ENCODE results near the gene ZMIZ1.

The ZMIZ1 gene

GRCh38 chr10:79067241-79068202 is 1.2 kb upstream of the ZMIZ1 start:
- peak; percentile 31 for DNase-seq

- DNase-seq = no peak
Observed at GRCh38 chr10:79068203-79068561, 584 bp upstream of the ZMIZ1 start.

GRCh38 chr10:79069325-79070080 is 737 bp downstream of the ZMIZ1 start:
- DNase-seq = no peak

- no peak for DNase-seq
Observed at GRCh38 chr10:79070081-79070605, 1.4 kb downstream of the ZMIZ1 start.

- peak; percentile 51 for DNase-seq
Observed at GRCh38 chr10:79070606-79071395, 2.0 kb downstream of the ZMIZ1 start.

GRCh38 chr10:79071396-79071923 is 2.7 kb downstream of the ZMIZ1 start:
- no peak for DNase-seq

- DNase-seq = no peak
Observed at GRCh38 chr10:79072041-79072441, 3.3 kb downstream of the ZMIZ1 start.

- DNase-seq = no peak
Observed at GRCh38 chr10:79072994-79073645, 4.4 kb downstream of the ZMIZ1 start.

GRCh38 chr10:79073784-79074432 is 5.1 kb downstream of the ZMIZ1 start:
- DNase-seq = no peak

- DNase-seq = no peak
Observed at GRCh38 chr10:79074732-79075131, 6.0 kb downstream of the ZMIZ1 start.

- DNase-seq = no peak
Observed at GRCh38 chr10:79075418-79075817, 6.7 kb downstream of the ZMIZ1 start.

GRCh38 chr10:79077488-79078173 is 8.9 kb downstream of the ZMIZ1 start:
- DNase-seq = no peak

- DNase-seq = no peak
Observed at GRCh38 chr10:79078367-79079053, 9.7 kb downstream of the ZMIZ1 start.

- DNase-seq = no peak
Observed at GRCh38 chr10:79079054-79079397, 10.3 kb downstream of the ZMIZ1 start.

- no peak for DNase-seq
Observed at GRCh38 chr10:79079490-79080355, 11.0 kb downstream of the ZMIZ1 start.

- DNase-seq = no peak
Observed at GRCh38 chr10:79081353-79082034, 12.7 kb downstream of the ZMIZ1 start.

- DNase-seq = no peak
Observed at GRCh38 chr10:79082035-79082373, 13.2 kb downstream of the ZMIZ1 start.

- no peak for DNase-seq
Observed at GRCh38 chr10:79082631-79083596, 14.1 kb downstream of the ZMIZ1 start.

Measured in GF-D8 (cell line).